HUDEP-2 (cell line): ENCODE data around the gene ZNF8.
A peak's percentile ranks its signal among the peaks of the same experiment; 100 is the strongest.
"Not testable (repeated sequence)": the region's sequence is repeated elsewhere in the genome, so short reads cannot be mapped to it uniquely, and the experiment has no call there.

Source experiments
- DNase-seq, 76 experiments: peaks; one replicate each; lab custom pipeline; 2025; ENCODE audit not compliant: unreplicated experiment in 76 of 76; lab: John Stamatoyannopoulos, UW

ZNF8 gene

GRCh38 chr19:58334691-58335249 lies 56.0 kb downstream of the ZNF8 start:
- no peak for DNase-seq

- no peak for DNase-seq
Measured at GRCh38 chr19:58335630-58336029, 56.9 kb downstream of the ZNF8 start.

- DNase-seq, result no peak
Measured at GRCh38 chr19:58336216-58336615, 57.5 kb downstream of the ZNF8 start.

GRCh38 chr19:58336820-58337219 lies 58.1 kb downstream of the ZNF8 start:
- no peak for DNase-seq

GRCh38 chr19:58338336-58338735 lies 59.6 kb downstream of the ZNF8 start:
- no peak for DNase-seq

- no peak for DNase-seq
Measured at GRCh38 chr19:58338825-58339558, 60.2 kb downstream of the ZNF8 start.

- no peak for DNase-seq
Measured at GRCh38 chr19:58345558-58345957, 66.8 kb downstream of the ZNF8 start.

GRCh38 chr19:58346961-58347929 lies 68.5 kb downstream of the ZNF8 start:
- DNase-seq, result peak in 1 of 76 experiments; percentile 16

GRCh38 chr19:58348080-58348479 lies 69.3 kb downstream of the ZNF8 start:
- DNase-seq, result not testable (repeated sequence)

GRCh38 chr19:58349590-58349989 lies 70.8 kb downstream of the ZNF8 start:
- no peak for DNase-seq

- DNase-seq, result no peak
Measured at GRCh38 chr19:58350001-58350861, 71.5 kb downstream of the ZNF8 start.

GRCh38 chr19:58350871-58351557 lies 72.3 kb downstream of the ZNF8 start:
- no peak for DNase-seq

- DNase-seq, result no peak
Measured at GRCh38 chr19:58351558-58351878, 72.8 kb downstream of the ZNF8 start.

- DNase-seq, result no peak
Measured at GRCh38 chr19:58351990-58352755, 73.4 kb downstream of the ZNF8 start.
